IMR-90 (cell line): ENCODE data around the gene HDAC9.

Experiments
- CEBPB ChIP-seq: IDR thresholded peaks from 2 replicates; pipeline ENCODE4 v1.6.1; 2012; ENCODE audit warnings: low read depth, low read length, improper control_type of control experiment
- FOS ChIP-seq: fragments of 150-350 bp; IDR thresholded peaks from 2 replicates; pipeline ENCODE4 v1.6.1; 2016; ENCODE audit warnings: low read depth, low read length
- MAZ ChIP-seq: IDR thresholded peaks from 2 replicates; pipeline ENCODE4 v1.6.1; 2012; ENCODE audit warnings: low read depth, mild to moderate bottlenecking, low read length, improper control_type of control experiment, moderate library complexity, borderline replicate concordance
- NFE2L2 ChIP-seq: fragments of 150-350 bp; IDR thresholded peaks from 2 replicates; pipeline ENCODE4 v1.6.1; 2016; ENCODE audit warnings: low read depth, mild to moderate bottlenecking, low read length
- POLR2A ChIP-seq: IDR thresholded peaks from 2 replicates; pipeline ENCODE4 v1.6.1; 2012; ENCODE audit warnings: mild to moderate bottlenecking, low read depth, low read length
- RAD21 ChIP-seq: IDR thresholded peaks from 2 replicates; pipeline ENCODE4 v1.6.1; 2012; ENCODE audit warnings: low read length, improper control_type of control experiment
- RCOR1 ChIP-seq: IDR thresholded peaks from 2 replicates; pipeline ENCODE4 v1.6.1; 2012; ENCODE audit warnings: mild to moderate bottlenecking, low read length, improper control_type of control experiment; ENCODE audit not compliant: insufficient replicate concordance
- RFX5 ChIP-seq: IDR thresholded peaks from 2 replicates; pipeline ENCODE4 v1.8.0; 2012; ENCODE audit warnings: low read depth, mild to moderate bottlenecking, low read length, moderate library complexity
- SMC3 ChIP-seq: fragments of 150-350 bp; IDR thresholded peaks from 2 replicates; pipeline ENCODE4 v1.6.1; 2016; ENCODE audit warnings: low read depth, mild to moderate bottlenecking, antibody characterized with exemption, low read length, moderate library complexity
- TF ChIP-seq, protein P1 (sequence below): conservative IDR thresholded peaks from 2 replicates; pipeline ENCODE4 v1.5.1; 2012; ENCODE audit warnings: mild to moderate bottlenecking, low read depth, low read length, improper control_type of control experiment
- TF ChIP-seq, protein P2 (sequence below): fragments of 150-350 bp; IDR thresholded peaks from 2 replicates; pipeline ENCODE4 v1.6.1; 2017; ENCODE audit warnings: mild to moderate bottlenecking, antibody characterized with exemption, low read length, low read depth

DNA sequence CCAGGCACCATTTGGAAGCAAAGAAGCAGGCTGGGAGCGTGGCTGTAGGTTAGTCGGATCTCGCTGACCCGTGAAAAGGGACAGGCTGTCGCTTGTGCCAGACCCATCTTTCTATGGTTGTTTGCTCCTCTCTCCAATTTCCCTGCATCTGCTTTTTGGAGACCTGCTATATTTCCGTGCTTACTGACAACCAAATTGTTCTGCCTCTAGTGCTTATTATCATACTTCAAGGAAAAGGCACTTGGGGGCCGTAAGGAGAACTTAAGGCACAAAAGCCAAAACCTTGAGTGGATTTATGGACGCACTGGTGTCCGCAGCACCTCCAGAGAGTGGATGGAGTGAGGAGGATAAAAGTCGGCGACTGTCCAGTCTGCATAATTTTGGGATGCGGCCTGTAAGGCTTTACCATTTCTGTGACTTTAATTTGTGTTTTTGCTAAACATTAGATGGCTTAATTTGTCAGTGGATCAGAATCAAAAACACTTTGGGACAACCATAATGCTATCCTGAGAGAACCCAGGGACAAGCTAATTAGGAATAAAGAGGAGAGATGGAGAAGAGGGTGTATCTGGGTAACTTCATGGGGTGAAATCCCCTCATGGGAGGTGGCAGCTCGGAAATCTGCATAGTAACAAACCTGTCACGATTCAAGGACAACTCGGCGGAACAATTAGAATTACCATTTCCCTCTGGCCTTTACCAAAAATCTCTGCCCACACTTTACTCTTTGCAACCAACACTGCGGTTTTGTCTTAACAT lies 206.7 kb downstream of the HDAC9 start:
- TF ChIP-seq POLR2A (no peak), NFE2L2 (no peak), MAZ (no peak), RAD21 (no peak), SMC3 (no peak), RCOR1 (no peak), CEBPB (no peak), RFX5 (no peak), FOS (no peak)
- TF ChIP-seq, protein P1, sequence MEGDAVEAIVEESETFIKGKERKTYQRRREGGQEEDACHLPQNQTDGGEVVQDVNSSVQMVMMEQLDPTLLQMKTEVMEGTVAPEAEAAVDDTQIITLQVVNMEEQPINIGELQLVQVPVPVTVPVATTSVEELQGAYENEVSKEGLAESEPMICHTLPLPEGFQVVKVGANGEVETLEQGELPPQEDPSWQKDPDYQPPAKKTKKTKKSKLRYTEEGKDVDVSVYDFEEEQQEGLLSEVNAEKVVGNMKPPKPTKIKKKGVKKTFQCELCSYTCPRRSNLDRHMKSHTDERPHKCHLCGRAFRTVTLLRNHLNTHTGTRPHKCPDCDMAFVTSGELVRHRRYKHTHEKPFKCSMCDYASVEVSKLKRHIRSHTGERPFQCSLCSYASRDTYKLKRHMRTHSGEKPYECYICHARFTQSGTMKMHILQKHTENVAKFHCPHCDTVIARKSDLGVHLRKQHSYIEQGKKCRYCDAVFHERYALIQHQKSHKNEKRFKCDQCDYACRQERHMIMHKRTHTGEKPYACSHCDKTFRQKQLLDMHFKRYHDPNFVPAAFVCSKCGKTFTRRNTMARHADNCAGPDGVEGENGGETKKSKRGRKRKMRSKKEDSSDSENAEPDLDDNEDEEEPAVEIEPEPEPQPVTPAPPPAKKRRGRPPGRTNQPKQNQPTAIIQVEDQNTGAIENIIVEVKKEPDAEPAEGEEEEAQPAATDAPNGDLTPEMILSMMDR = no peak
- TF ChIP-seq, protein P2, sequence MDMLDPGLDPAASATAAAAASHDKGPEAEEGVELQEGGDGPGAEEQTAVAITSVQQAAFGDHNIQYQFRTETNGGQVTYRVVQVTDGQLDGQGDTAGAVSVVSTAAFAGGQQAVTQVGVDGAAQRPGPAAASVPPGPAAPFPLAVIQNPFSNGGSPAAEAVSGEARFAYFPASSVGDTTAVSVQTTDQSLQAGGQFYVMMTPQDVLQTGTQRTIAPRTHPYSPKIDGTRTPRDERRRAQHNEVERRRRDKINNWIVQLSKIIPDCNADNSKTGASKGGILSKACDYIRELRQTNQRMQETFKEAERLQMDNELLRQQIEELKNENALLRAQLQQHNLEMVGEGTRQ = no peak
